ENCODE measurements around the gene TNRC6C.
"Not testable (repeated sequence)": the region's sequence is repeated elsewhere in the genome, so short reads cannot be mapped to it uniquely, and the experiment has no call there.

TNRC6C gene

GRCh38 chr17:77966476-77966875 lies 8.0 kb downstream of the TNRC6C start:
- H3K4me3 ChIP-seq (ENCODE audit: low read depth, low read length), result no peak overlapping the region
- TF ChIP-seq CTCF (IDR thresholded peaks at IDR 0.05; ENCODE audit: borderline replicate concordance, insufficient read depth, low read depth, low read length), result no peak

GRCh38 chr17:77968788-77969187 lies 10.3 kb downstream of the TNRC6C start:
- H3K4me3 ChIP-seq (ENCODE audit: low read depth, low read length), result no peak overlapping the region
- no peak for TF ChIP-seq CTCF (IDR thresholded peaks at IDR 0.05; ENCODE audit: borderline replicate concordance, insufficient read depth, low read depth, low read length)

- not testable (repeated sequence) for H3K4me3 ChIP-seq (ENCODE audit: low read depth, low read length)
Observed at GRCh38 chr17:77972271-77972670, 13.8 kb downstream of the TNRC6C start.

- no peak for TF ChIP-seq CTCF (IDR thresholded peaks at IDR 0.05; ENCODE audit: borderline replicate concordance, insufficient read depth, low read depth, low read length)
- H3K4me3 ChIP-seq (ENCODE audit: low read depth, low read length), result no peak overlapping the region
Observed at GRCh38 chr17:77973953-77974352, 15.4 kb downstream of the TNRC6C start.

GRCh38 chr17:77974396-77974795 lies 15.9 kb downstream of the TNRC6C start:
- H3K4me3 ChIP-seq (ENCODE audit: low read depth, low read length), result no peak overlapping the region
- no peak for TF ChIP-seq CTCF (IDR thresholded peaks at IDR 0.05; ENCODE audit: borderline replicate concordance, insufficient read depth, low read depth, low read length)

- not testable (repeated sequence) for H3K4me3 ChIP-seq (ENCODE audit: low read depth, low read length)
Observed at GRCh38 chr17:77982430-77982829, 23.9 kb downstream of the TNRC6C start.

- H3K4me3 ChIP-seq (ENCODE audit: low read depth, low read length), result no peak overlapping the region
- TF ChIP-seq CTCF (IDR thresholded peaks at IDR 0.05; ENCODE audit: borderline replicate concordance, insufficient read depth, low read depth, low read length), result no peak
Observed at GRCh38 chr17:77990301-77990700, 31.8 kb downstream of the TNRC6C start.

- not testable (repeated sequence) for H3K4me3 ChIP-seq (ENCODE audit: low read depth, low read length)
Observed at GRCh38 chr17:77993735-77994134, 35.2 kb downstream of the TNRC6C start.

- H3K4me3 ChIP-seq (ENCODE audit: low read depth, low read length), result no peak overlapping the region
- no peak for TF ChIP-seq CTCF (IDR thresholded peaks at IDR 0.05; ENCODE audit: borderline replicate concordance, insufficient read depth, low read depth, low read length)
Observed at GRCh38 chr17:77995146-77995852, 36.8 kb downstream of the TNRC6C start.

All from GM12875 (cell line).